ENCODE measurements around the gene SEMA7A.

DNA sequence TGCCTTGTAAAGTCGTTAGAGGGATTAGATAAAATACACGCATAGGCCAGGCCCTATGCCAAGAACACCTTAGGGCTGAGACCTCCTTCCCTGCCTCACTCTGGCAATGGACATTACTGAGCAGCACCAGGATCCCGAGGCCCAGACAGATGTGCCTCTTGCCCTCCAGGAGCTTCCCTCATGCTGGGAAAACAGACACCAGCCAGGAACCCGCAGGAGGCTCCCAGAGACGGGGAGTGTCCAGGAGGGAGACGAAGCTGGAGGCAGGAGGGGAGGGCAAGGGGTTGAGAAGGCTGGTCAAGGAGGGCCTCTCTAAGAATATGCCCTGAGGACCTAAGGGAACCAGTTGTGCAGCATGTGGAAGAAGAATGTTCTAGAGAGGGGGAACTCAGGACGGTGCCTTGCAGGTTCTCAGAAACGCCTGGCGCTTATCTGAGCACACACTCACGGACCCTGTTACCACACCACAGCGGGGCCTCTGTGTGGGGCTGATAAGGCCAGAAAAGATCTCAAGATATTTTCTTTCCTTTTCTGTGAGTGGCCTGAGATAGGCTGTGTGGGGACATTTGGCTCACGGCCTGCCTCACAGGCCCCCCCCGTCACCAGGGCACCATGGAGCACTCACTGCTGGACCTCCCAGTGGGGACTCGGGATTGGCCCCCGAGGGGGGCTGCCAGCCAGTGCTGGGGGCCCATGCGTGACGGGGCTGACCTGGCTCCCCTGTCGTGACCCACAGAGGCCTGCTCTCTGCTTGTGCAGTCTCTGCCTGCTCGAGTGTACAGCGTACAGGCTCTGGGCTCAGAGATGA is 44.3 kb downstream of the SEMA7A start:
- TF ChIP-seq, protein P1, sequence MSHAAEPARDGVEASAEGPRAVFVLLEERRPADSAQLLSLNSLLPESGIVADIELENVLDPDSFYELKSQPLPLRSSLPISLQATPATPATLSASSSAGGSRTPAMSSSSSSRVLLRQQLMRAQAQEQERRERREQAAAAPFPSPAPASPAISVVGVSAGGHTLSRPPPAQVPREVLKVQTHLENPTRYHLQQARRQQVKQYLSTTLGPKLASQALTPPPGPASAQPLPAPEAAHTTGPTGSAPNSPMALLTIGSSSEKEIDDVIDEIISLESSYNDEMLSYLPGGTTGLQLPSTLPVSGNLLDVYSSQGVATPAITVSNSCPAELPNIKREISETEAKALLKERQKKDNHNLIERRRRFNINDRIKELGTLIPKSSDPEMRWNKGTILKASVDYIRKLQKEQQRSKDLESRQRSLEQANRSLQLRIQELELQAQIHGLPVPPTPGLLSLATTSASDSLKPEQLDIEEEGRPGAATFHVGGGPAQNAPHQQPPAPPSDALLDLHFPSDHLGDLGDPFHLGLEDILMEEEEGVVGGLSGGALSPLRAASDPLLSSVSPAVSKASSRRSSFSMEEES (CRISPR knock-in tag; IDR thresholded peaks at IDR 0.05), result peak; percentile 9; the same call in 1 of the 2 replicates
- peak; percentile 75; the same call in 1 of the 2 replicates for TF ChIP-seq TOE1 (IDR thresholded peaks at IDR 0.05; ENCODE audit: borderline replicate concordance)
- TF ChIP-seq TOE1 (CRISPR knock-in tag; IDR thresholded peaks at IDR 0.05; ENCODE audit: borderline replicate concordance, low read depth), result no peak
- TF ChIP-seq FIP1L1 (IDR thresholded peaks at IDR 0.05; ENCODE audit: low read depth, low read length, poor library complexity, severe bottlenecking), result no peak
- TF ChIP-seq, protein P2, sequence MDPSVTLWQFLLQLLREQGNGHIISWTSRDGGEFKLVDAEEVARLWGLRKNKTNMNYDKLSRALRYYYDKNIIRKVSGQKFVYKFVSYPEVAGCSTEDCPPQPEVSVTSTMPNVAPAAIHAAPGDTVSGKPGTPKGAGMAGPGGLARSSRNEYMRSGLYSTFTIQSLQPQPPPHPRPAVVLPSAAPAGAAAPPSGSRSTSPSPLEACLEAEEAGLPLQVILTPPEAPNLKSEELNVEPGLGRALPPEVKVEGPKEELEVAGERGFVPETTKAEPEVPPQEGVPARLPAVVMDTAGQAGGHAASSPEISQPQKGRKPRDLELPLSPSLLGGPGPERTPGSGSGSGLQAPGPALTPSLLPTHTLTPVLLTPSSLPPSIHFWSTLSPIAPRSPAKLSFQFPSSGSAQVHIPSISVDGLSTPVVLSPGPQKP (CRISPR knock-in tag; IDR thresholded peaks at IDR 0.05), result no peak
- peak; percentile 77; the same call in 1 of the 2 replicates for TF ChIP-seq ZNF23 (CRISPR knock-in tag; IDR thresholded peaks at IDR 0.05)
- TF ChIP-seq RAD21 (CRISPR knock-in tag; conservative IDR thresholded peaks at IDR 0.05 in 1 of 2, IDR thresholded peaks at IDR 0.05 in 1 of 2), result peak; percentile 26 to 39; a peak in 2 of 4 replicates
- peak; percentile 84 for TF ChIP-seq ZBTB7A (IDR thresholded peaks at IDR 0.05; ENCODE audit: borderline replicate concordance, control insufficient read depth, low read depth, low read length)

All from K562 (cell line).